ENCODE measurements around the gene TDRD3.

Gene TDRD3

GRCh38 chr13:60414177-60414576, 17.2 kb downstream of the TDRD3 start:
- no peak overlapping the region for H3K27ac ChIP-seq (ENCODE audit: low read depth in 2 of 2, low read length in 2 of 2)
- no peaks in the 10 kb centered on the region for H3K27me3 ChIP-seq (ENCODE audit: control insufficient read depth in 2 of 2, insufficient read depth in 2 of 2, low read length in 2 of 2)
- H3K4me1 ChIP-seq (ENCODE audit: control insufficient read depth in 2 of 2, insufficient read depth in 2 of 2, low read length in 2 of 2): peaks cover 0 to 4% of the 10 kb centered on the region in 2 donors
- H3K9ac ChIP-seq (ENCODE audit: low read depth in 1 of 2, low read length in 2 of 2): no peak overlapping the region
- H3K36me3 ChIP-seq (ENCODE audit: control insufficient read depth in 2 of 2, insufficient read depth in 2 of 2, low read length in 2 of 2): no peaks in the 10 kb centered on the region
- H3K4me3 ChIP-seq (ENCODE audit: low read length in 2 of 2): no peak overlapping the region
- no peaks in the 10 kb centered on the region for H3K9me3 ChIP-seq (ENCODE audit: control insufficient read depth in 2 of 2, low read length in 2 of 2)

- Histone ChIP-seq H3K36me3 (ENCODE audit: control insufficient read depth in 2 of 2, insufficient read depth in 2 of 2, low read length in 2 of 2) (no peaks in the 10 kb centered on the region), H3K27me3 (ENCODE audit: control insufficient read depth in 2 of 2, insufficient read depth in 2 of 2, low read length in 2 of 2) (no peaks in the 10 kb centered on the region), H3K9ac (ENCODE audit: low read depth in 1 of 2, low read length in 2 of 2) (no peak overlapping the region), H3K27ac (ENCODE audit: low read depth in 2 of 2, low read length in 2 of 2) (no peak overlapping the region), H3K4me1 (ENCODE audit: control insufficient read depth in 2 of 2, insufficient read depth in 2 of 2, low read length in 2 of 2) (no peaks in the 10 kb centered on the region), H3K9me3 (ENCODE audit: control insufficient read depth in 2 of 2, low read length in 2 of 2) (no peaks in the 10 kb centered on the region), H3K4me3 (ENCODE audit: low read length in 2 of 2) (no peak overlapping the region)
Measured at GRCh38 chr13:60417734-60418133, 20.7 kb downstream of the TDRD3 start.

GRCh38 chr13:60418954-60419353, 21.9 kb downstream of the TDRD3 start:
- Histone ChIP-seq H3K9ac (ENCODE audit: low read depth in 1 of 2, low read length in 2 of 2) (no peak overlapping the region), H3K9me3 (ENCODE audit: control insufficient read depth in 2 of 2, low read length in 2 of 2) (no peaks in the 10 kb centered on the region), H3K27me3 (ENCODE audit: control insufficient read depth in 2 of 2, insufficient read depth in 2 of 2, low read length in 2 of 2) (no peaks in the 10 kb centered on the region), H3K4me1 (ENCODE audit: control insufficient read depth in 2 of 2, insufficient read depth in 2 of 2, low read length in 2 of 2) (no peaks in the 10 kb centered on the region), H3K36me3 (ENCODE audit: control insufficient read depth in 2 of 2, insufficient read depth in 2 of 2, low read length in 2 of 2) (no peaks in the 10 kb centered on the region), H3K27ac (ENCODE audit: low read depth in 2 of 2, low read length in 2 of 2) (peak overlapping the region in 1 of 2 donors; percentile 42), H3K4me3 (ENCODE audit: low read length in 2 of 2) (no peak overlapping the region)

- H3K36me3 ChIP-seq (ENCODE audit: control insufficient read depth in 2 of 2, insufficient read depth in 2 of 2, low read length in 2 of 2): no peaks in the 10 kb centered on the region
- H3K4me1 ChIP-seq (ENCODE audit: control insufficient read depth in 2 of 2, insufficient read depth in 2 of 2, low read length in 2 of 2): peaks cover 0 to 6% of the 10 kb centered on the region in 2 donors
Measured at GRCh38 chr13:60425332-60425731, 28.3 kb downstream of the TDRD3 start.

GRCh38 chr13:60426075-60426474, 29.1 kb downstream of the TDRD3 start:
- Histone ChIP-seq H3K27me3 (ENCODE audit: control insufficient read depth in 2 of 2, insufficient read depth in 2 of 2, low read length in 2 of 2) (no peaks in the 10 kb centered on the region), H3K4me3 (ENCODE audit: low read length in 2 of 2) (no peak overlapping the region), H3K36me3 (ENCODE audit: control insufficient read depth in 2 of 2, insufficient read depth in 2 of 2, low read length in 2 of 2) (no peaks in the 10 kb centered on the region), H3K9me3 (ENCODE audit: control insufficient read depth in 2 of 2, low read length in 2 of 2) (no peaks in the 10 kb centered on the region), H3K27ac (ENCODE audit: low read depth in 2 of 2, low read length in 2 of 2) (no peak overlapping the region), H3K4me1 (ENCODE audit: control insufficient read depth in 2 of 2, insufficient read depth in 2 of 2, low read length in 2 of 2) (peaks cover 0 to 6% of the 10 kb centered on the region in 2 donors), H3K9ac (ENCODE audit: low read depth in 1 of 2, low read length in 2 of 2) (no peak overlapping the region)

More at GRCh38 chr13:60425332-60425731, 28.3 kb downstream of the TDRD3 start:
- no peak overlapping the region for H3K9ac ChIP-seq (ENCODE audit: low read depth in 1 of 2, low read length in 2 of 2)
- H3K27ac ChIP-seq (ENCODE audit: low read depth in 2 of 2, low read length in 2 of 2): no peak overlapping the region
- H3K27me3 ChIP-seq (ENCODE audit: control insufficient read depth in 2 of 2, insufficient read depth in 2 of 2, low read length in 2 of 2): no peaks in the 10 kb centered on the region
- no peaks in the 10 kb centered on the region for H3K9me3 ChIP-seq (ENCODE audit: control insufficient read depth in 2 of 2, low read length in 2 of 2)
- no peak overlapping the region for H3K4me3 ChIP-seq (ENCODE audit: low read length in 2 of 2)

- Histone ChIP-seq H3K27ac (ENCODE audit: low read depth in 2 of 2, low read length in 2 of 2) (no peak overlapping the region), H3K9ac (ENCODE audit: low read depth in 1 of 2, low read length in 2 of 2) (no peak overlapping the region), H3K36me3 (ENCODE audit: control insufficient read depth in 2 of 2, insufficient read depth in 2 of 2, low read length in 2 of 2) (no peaks in the 10 kb centered on the region)
Measured at GRCh38 chr13:60427285-60427684, 30.3 kb downstream of the TDRD3 start.

GRCh38 chr13:60431108-60431700, 34.2 kb downstream of the TDRD3 start:
- Histone ChIP-seq H3K4me1 (ENCODE audit: control insufficient read depth in 2 of 2, insufficient read depth in 2 of 2, low read length in 2 of 2) (peaks cover 0 to 7% of the 10 kb centered on the region in 2 donors), H3K9me3 (ENCODE audit: control insufficient read depth in 2 of 2, low read length in 2 of 2) (no peaks in the 10 kb centered on the region), H3K4me3 (ENCODE audit: low read length in 2 of 2) (no peak overlapping the region), H3K27me3 (ENCODE audit: control insufficient read depth in 2 of 2, insufficient read depth in 2 of 2, low read length in 2 of 2) (no peaks in the 10 kb centered on the region), H3K9ac (ENCODE audit: low read depth in 1 of 2, low read length in 2 of 2) (no peak overlapping the region), H3K27ac (ENCODE audit: low read depth in 2 of 2, low read length in 2 of 2) (no peak overlapping the region), H3K36me3 (ENCODE audit: control insufficient read depth in 2 of 2, insufficient read depth in 2 of 2, low read length in 2 of 2) (no peaks in the 10 kb centered on the region)

More at GRCh38 chr13:60427285-60427684, 30.3 kb downstream of the TDRD3 start:
- H3K9me3 ChIP-seq (ENCODE audit: control insufficient read depth in 2 of 2, low read length in 2 of 2): no peaks in the 10 kb centered on the region
- H3K27me3 ChIP-seq (ENCODE audit: control insufficient read depth in 2 of 2, insufficient read depth in 2 of 2, low read length in 2 of 2): no peaks in the 10 kb centered on the region
- H3K4me3 ChIP-seq (ENCODE audit: low read length in 2 of 2): no peak overlapping the region
- H3K4me1 ChIP-seq (ENCODE audit: control insufficient read depth in 2 of 2, insufficient read depth in 2 of 2, low read length in 2 of 2): peaks cover 0 to 6% of the 10 kb centered on the region in 2 donors

- Histone ChIP-seq H3K4me1 (ENCODE audit: control insufficient read depth in 2 of 2, insufficient read depth in 2 of 2, low read length in 2 of 2) (peaks cover 0 to 7% of the 10 kb centered on the region in 2 donors), H3K4me3 (ENCODE audit: low read length in 2 of 2) (peak overlapping the region; percentile 3 to 44), H3K27me3 (ENCODE audit: control insufficient read depth in 2 of 2, insufficient read depth in 2 of 2, low read length in 2 of 2) (no peaks in the 10 kb centered on the region), H3K36me3 (ENCODE audit: control insufficient read depth in 2 of 2, insufficient read depth in 2 of 2, low read length in 2 of 2) (no peaks in the 10 kb centered on the region), H3K27ac (ENCODE audit: low read depth in 2 of 2, low read length in 2 of 2) (peak overlapping the region in 1 of 2 donors; percentile 54), H3K9ac (ENCODE audit: low read depth in 1 of 2, low read length in 2 of 2) (peak overlapping the region in 1 of 2 donors; percentile 9), H3K9me3 (ENCODE audit: control insufficient read depth in 2 of 2, low read length in 2 of 2) (no peaks in the 10 kb centered on the region)
Measured at GRCh38 chr13:60433505-60433904, 36.5 kb downstream of the TDRD3 start.

GRCh38 chr13:60435762-60436374, 38.8 kb downstream of the TDRD3 start:
- no peaks in the 10 kb centered on the region for H3K36me3 ChIP-seq (ENCODE audit: control insufficient read depth in 2 of 2, insufficient read depth in 2 of 2, low read length in 2 of 2)
- H3K9me3 ChIP-seq (ENCODE audit: control insufficient read depth in 2 of 2, low read length in 2 of 2): no peaks in the 10 kb centered on the region
- no peak overlapping the region for H3K27ac ChIP-seq (ENCODE audit: low read depth in 2 of 2, low read length in 2 of 2)
- H3K4me1 ChIP-seq (ENCODE audit: control insufficient read depth in 2 of 2, insufficient read depth in 2 of 2, low read length in 2 of 2): peaks cover 0 to 7% of the 10 kb centered on the region in 2 donors
- no peak overlapping the region for H3K4me3 ChIP-seq (ENCODE audit: low read length in 2 of 2)
- no peak overlapping the region for H3K9ac ChIP-seq (ENCODE audit: low read depth in 1 of 2, low read length in 2 of 2)
- H3K27me3 ChIP-seq (ENCODE audit: control insufficient read depth in 2 of 2, insufficient read depth in 2 of 2, low read length in 2 of 2): no peaks in the 10 kb centered on the region

GRCh38 chr13:60439201-60439600, 42.2 kb downstream of the TDRD3 start:
- peaks cover 0 to under 1% of the 10 kb centered on the region in 2 donors for H3K4me1 ChIP-seq (ENCODE audit: control insufficient read depth in 2 of 2, insufficient read depth in 2 of 2, low read length in 2 of 2)
- no peak overlapping the region for H3K27ac ChIP-seq (ENCODE audit: low read depth in 2 of 2, low read length in 2 of 2)
- H3K4me3 ChIP-seq (ENCODE audit: low read length in 2 of 2): no peak overlapping the region
- no peaks in the 10 kb centered on the region for H3K27me3 ChIP-seq (ENCODE audit: control insufficient read depth in 2 of 2, insufficient read depth in 2 of 2, low read length in 2 of 2)
- no peaks in the 10 kb centered on the region for H3K9me3 ChIP-seq (ENCODE audit: control insufficient read depth in 2 of 2, low read length in 2 of 2)
- H3K36me3 ChIP-seq (ENCODE audit: control insufficient read depth in 2 of 2, insufficient read depth in 2 of 2, low read length in 2 of 2): no peaks in the 10 kb centered on the region
- no peak overlapping the region for H3K9ac ChIP-seq (ENCODE audit: low read depth in 1 of 2, low read length in 2 of 2)

All from mucosa of rectum (tissue), 2 donors.